ENCODE measurements around the gene THUMPD3. TPM values are rescaled to one million over a fixed set of nuclear protein-coding genes. Genes with fewer than 3 reads are reported as not detected.

The THUMPD3 gene
- polyA plus RNA-seq, 4 donors: 16.2 to 36.6 (median 25.4) TPM

DNA sequence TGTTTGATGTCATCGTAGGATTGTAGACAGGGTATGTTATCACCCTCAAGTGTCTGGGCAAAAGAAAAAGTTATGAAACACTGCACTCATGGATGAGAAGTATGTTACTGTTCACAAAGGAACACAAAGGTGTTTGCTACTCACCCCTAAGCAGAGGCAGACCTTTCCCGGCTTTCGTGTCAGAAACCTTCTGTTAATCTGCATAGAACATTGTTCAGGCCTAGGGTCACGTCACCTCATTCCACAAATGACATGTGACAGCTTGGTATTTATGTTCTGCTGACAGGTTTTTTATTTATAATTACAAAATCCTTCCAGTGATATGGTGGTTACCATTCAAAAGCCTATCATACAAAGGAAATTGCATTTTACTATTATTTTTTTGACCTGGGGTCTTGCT, 16.5 kb downstream of the THUMPD3 start:
- DNase-seq (no peak), FAIRE-seq (no peak)
- H3K9me3 ChIP-seq (ENCODE audit: control insufficient read depth in 2 of 2, insufficient read depth in 1 of 2, low read depth in 1 of 2, low read length in 1 of 2): no peaks in the 10 kb centered on the region
- peaks cover 12 to 31% (median 21%) of the 10 kb centered on the region in 3 donors for H3K36me3 ChIP-seq (ENCODE audit: control insufficient read depth in 3 of 3, insufficient read depth in 2 of 3, low read depth in 1 of 3, low read length in 3 of 3)
- no peak overlapping the region for H3K4me3 ChIP-seq (ENCODE audit: low read depth in 1 of 3, low read length in 3 of 3)
- H3K27ac ChIP-seq (ENCODE audit: low read depth in 1 of 3, low read length in 2 of 3): no peak overlapping the region
- no peaks in the 10 kb centered on the region for H3K4me1 ChIP-seq (ENCODE audit: control insufficient read depth in 3 of 3, insufficient read depth in 2 of 3, low read depth in 1 of 3, low read length in 2 of 3)
- WGBS, 3 donors: 67 to 71% (median 67%) methylated on average over 4 of the region's 4 CpGs
- no peaks in the 10 kb centered on the region for H3K27me3 ChIP-seq (ENCODE audit: control insufficient read depth in 3 of 3, insufficient read depth in 3 of 3, low read length in 3 of 3)

DNA sequence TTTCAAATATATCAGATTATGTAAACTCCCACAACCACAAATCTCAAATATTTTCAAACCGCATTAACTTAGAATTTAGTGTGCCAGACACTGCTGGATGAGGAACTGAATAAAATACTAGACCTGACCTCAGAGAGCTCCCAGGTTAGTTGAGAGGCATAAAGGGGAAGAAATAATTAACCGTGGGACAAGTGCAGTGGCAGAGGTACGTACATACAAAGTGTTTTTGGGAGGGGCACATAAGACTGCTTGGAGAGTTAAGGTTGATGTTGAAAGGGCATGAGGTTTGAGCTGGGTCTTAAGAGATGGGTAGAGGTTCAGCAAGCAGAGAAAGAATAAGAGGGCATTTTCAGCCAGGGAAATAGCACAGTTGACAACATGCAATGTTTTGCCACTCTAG, 17.2 kb downstream of the THUMPD3 start:
- WGBS, 3 donors: 80 to 91% (median 88%) methylated on average over 3 of the region's 3 CpGs
- H3K27me3 ChIP-seq (ENCODE audit: control insufficient read depth in 3 of 3, insufficient read depth in 3 of 3, low read length in 3 of 3): no peaks in the 10 kb centered on the region
- peaks cover 13 to 33% (median 23%) of the 10 kb centered on the region in 3 donors for H3K36me3 ChIP-seq (ENCODE audit: control insufficient read depth in 3 of 3, insufficient read depth in 2 of 3, low read depth in 1 of 3, low read length in 3 of 3)
- no peaks in the 10 kb centered on the region for H3K4me1 ChIP-seq (ENCODE audit: control insufficient read depth in 3 of 3, insufficient read depth in 2 of 3, low read depth in 1 of 3, low read length in 2 of 3)
- H3K9me3 ChIP-seq (ENCODE audit: control insufficient read depth in 2 of 2, insufficient read depth in 1 of 2, low read depth in 1 of 2, low read length in 1 of 2): no peaks in the 10 kb centered on the region
- DNase-seq (no peak), FAIRE-seq (no peak)
- H3K4me3 ChIP-seq (ENCODE audit: low read depth in 1 of 3, low read length in 3 of 3): no peak overlapping the region
- no peak overlapping the region for H3K27ac ChIP-seq (ENCODE audit: low read depth in 1 of 3, low read length in 2 of 3)

GRCh38 chr3:9384141-9384828, 21.4 kb downstream of the THUMPD3 start:
- H3K4me1 ChIP-seq (ENCODE audit: control insufficient read depth in 3 of 3, insufficient read depth in 2 of 3, low read depth in 1 of 3, low read length in 2 of 3): no peaks in the 10 kb centered on the region
- H3K4me3 ChIP-seq (ENCODE audit: low read depth in 1 of 3, low read length in 3 of 3): no peak overlapping the region
- no peaks in the 10 kb centered on the region for H3K27me3 ChIP-seq (ENCODE audit: control insufficient read depth in 3 of 3, insufficient read depth in 3 of 3, low read length in 3 of 3)
- H3K9me3 ChIP-seq (ENCODE audit: control insufficient read depth in 2 of 2, insufficient read depth in 1 of 2, low read depth in 1 of 2, low read length in 1 of 2): no peaks in the 10 kb centered on the region
- WGBS, 3 donors: 85 to 87% (median 85%) methylated on average over 13 of the region's 13 CpGs
- H3K36me3 ChIP-seq (ENCODE audit: control insufficient read depth in 3 of 3, insufficient read depth in 2 of 3, low read depth in 1 of 3, low read length in 3 of 3): peaks cover 18 to 35% (median 20%) of the 10 kb centered on the region in 3 donors
- DNase-seq (no peak), FAIRE-seq (no peak)
- no peak overlapping the region for H3K27ac ChIP-seq (ENCODE audit: low read depth in 1 of 3, low read length in 2 of 3)

DNA sequence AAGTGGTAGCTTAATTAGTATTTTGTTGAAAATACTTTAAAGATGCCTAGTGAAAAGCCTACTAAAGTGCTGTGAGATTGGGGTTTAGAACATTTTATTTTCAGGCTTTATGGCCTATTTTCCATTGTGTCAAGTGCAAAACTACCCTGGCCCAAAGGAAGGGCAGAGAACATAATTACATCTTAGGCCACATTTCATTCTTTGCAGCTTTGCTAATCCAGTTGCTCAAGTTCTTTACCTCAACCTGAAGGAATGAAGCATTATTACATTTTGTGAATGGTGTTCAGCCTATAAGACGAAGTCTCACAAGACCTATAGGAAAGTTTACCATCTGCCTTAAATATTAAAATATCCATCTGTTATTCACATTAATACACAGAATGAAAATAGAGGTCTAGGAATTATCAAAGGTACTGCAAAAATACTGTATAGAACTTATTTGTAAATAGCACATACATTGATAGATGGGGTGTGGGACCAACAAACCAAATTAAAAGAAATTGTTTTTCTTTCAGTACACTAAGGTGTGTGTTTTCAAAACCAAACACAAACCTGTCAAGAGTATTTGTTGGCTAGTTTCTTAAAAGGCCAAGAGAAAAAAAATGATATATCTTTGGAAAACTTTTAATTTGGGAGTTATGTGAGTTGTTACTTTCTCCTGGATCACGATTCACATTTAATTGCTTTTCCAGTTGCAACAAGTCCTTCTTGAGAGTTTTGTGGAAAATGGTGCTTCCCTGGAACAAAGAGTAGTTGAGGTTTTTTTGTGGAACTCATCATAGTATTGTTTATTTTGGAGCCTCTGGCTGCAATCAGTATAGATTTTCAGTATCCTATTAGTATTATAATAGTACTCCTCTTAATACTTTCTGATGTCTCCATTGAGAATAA, 22.6 kb downstream of the THUMPD3 start:
- Histone ChIP-seq H3K27ac (ENCODE audit: low read depth in 1 of 3, low read length in 2 of 3) (no peak overlapping the region), H3K4me1 (ENCODE audit: control insufficient read depth in 3 of 3, insufficient read depth in 2 of 3, low read depth in 1 of 3, low read length in 2 of 3) (no peaks in the 10 kb centered on the region), H3K27me3 (ENCODE audit: control insufficient read depth in 3 of 3, insufficient read depth in 3 of 3, low read length in 3 of 3) (no peaks in the 10 kb centered on the region), H3K4me3 (ENCODE audit: low read depth in 1 of 3, low read length in 3 of 3) (no peak overlapping the region), H3K36me3 (ENCODE audit: control insufficient read depth in 3 of 3, insufficient read depth in 2 of 3, low read depth in 1 of 3, low read length in 3 of 3) (peaks cover 22 to 35% (median 25%) of the 10 kb centered on the region in 3 donors), H3K9me3 (ENCODE audit: control insufficient read depth in 2 of 2, insufficient read depth in 1 of 2, low read depth in 1 of 2, low read length in 1 of 2) (no peaks in the 10 kb centered on the region)
- WGBS, 3 donors: 79 to 91% (median 81%) methylated on average over 2 of the region's 2 CpGs
- DNase-seq (no peak), FAIRE-seq (no peak)

- no peaks in the 10 kb centered on the region for H3K4me1 ChIP-seq (ENCODE audit: control insufficient read depth in 3 of 3, insufficient read depth in 2 of 3, low read depth in 1 of 3, low read length in 2 of 3)
- 56 to 61% (median 59%) methylated on average over 3 of the region's 3 CpGs for WGBS, 3 donors
- no peak for DNase-seq
- H3K4me3 ChIP-seq (ENCODE audit: low read depth in 1 of 3, low read length in 3 of 3): no peak overlapping the region
- no peaks in the 10 kb centered on the region for H3K27me3 ChIP-seq (ENCODE audit: control insufficient read depth in 3 of 3, insufficient read depth in 3 of 3, low read length in 3 of 3)
- no peak overlapping the region for H3K27ac ChIP-seq (ENCODE audit: low read depth in 1 of 3, low read length in 2 of 3)
- no peak for FAIRE-seq
- H3K9me3 ChIP-seq (ENCODE audit: control insufficient read depth in 2 of 2, insufficient read depth in 1 of 2, low read depth in 1 of 2, low read length in 1 of 2): no peaks in the 10 kb centered on the region
- peaks cover 26 to 35% (median 27%) of the 10 kb centered on the region in 3 donors for H3K36me3 ChIP-seq (ENCODE audit: control insufficient read depth in 3 of 3, insufficient read depth in 2 of 3, low read depth in 1 of 3, low read length in 3 of 3)
These were observed 23.2 kb downstream of the THUMPD3 start for GRCh38 chr3:9386078-9386459.

GRCh38 chr3:9386501-9387321, 23.9 kb downstream of the THUMPD3 start:
- FAIRE-seq: no peak
- no peak overlapping the region for H3K27ac ChIP-seq (ENCODE audit: low read depth in 1 of 3, low read length in 2 of 3)

GRCh38 chr3:9387322-9387655, 24.4 kb downstream of the THUMPD3 start:
- DNase-seq: no peak
- Histone ChIP-seq H3K27ac (ENCODE audit: low read depth in 1 of 3, low read length in 2 of 3) (no peak overlapping the region), H3K4me3 (ENCODE audit: low read depth in 1 of 3, low read length in 3 of 3) (no peak overlapping the region), H3K4me1 (ENCODE audit: control insufficient read depth in 3 of 3, insufficient read depth in 2 of 3, low read depth in 1 of 3, low read length in 2 of 3) (no peaks in the 10 kb centered on the region), H3K36me3 (ENCODE audit: control insufficient read depth in 3 of 3, insufficient read depth in 2 of 3, low read depth in 1 of 3, low read length in 3 of 3) (peaks cover 26 to 38% (median 31%) of the 10 kb centered on the region in 3 donors), H3K27me3 (ENCODE audit: control insufficient read depth in 3 of 3, insufficient read depth in 3 of 3, low read length in 3 of 3) (no peaks in the 10 kb centered on the region), H3K9me3 (ENCODE audit: control insufficient read depth in 2 of 2, insufficient read depth in 1 of 2, low read depth in 1 of 2, low read length in 1 of 2) (no peaks in the 10 kb centered on the region)
- no peak for FAIRE-seq
- 81 to 85% (median 84%) methylated on average over 2 of the region's 2 CpGs for WGBS, 3 donors

More at GRCh38 chr3:9386501-9387321, 23.9 kb downstream of the THUMPD3 start:
- Histone ChIP-seq H3K27me3 (ENCODE audit: control insufficient read depth in 3 of 3, insufficient read depth in 3 of 3, low read length in 3 of 3) (no peaks in the 10 kb centered on the region), H3K4me3 (ENCODE audit: low read depth in 1 of 3, low read length in 3 of 3) (no peak overlapping the region), H3K9me3 (ENCODE audit: control insufficient read depth in 2 of 2, insufficient read depth in 1 of 2, low read depth in 1 of 2, low read length in 1 of 2) (no peaks in the 10 kb centered on the region), H3K4me1 (ENCODE audit: control insufficient read depth in 3 of 3, insufficient read depth in 2 of 3, low read depth in 1 of 3, low read length in 2 of 3) (no peaks in the 10 kb centered on the region), H3K36me3 (ENCODE audit: control insufficient read depth in 3 of 3, insufficient read depth in 2 of 3, low read depth in 1 of 3, low read length in 3 of 3) (peaks cover 26 to 38% (median 31%) of the 10 kb centered on the region in 3 donors)
- 1 to 40% (median 4%) methylated on average over 1 of the region's 1 CpG for WGBS, 3 donors
- no peak for DNase-seq

- H3K9me3 ChIP-seq (ENCODE audit: control insufficient read depth in 2 of 2, insufficient read depth in 1 of 2, low read depth in 1 of 2, low read length in 1 of 2): no peaks in the 10 kb centered on the region
- no peak overlapping the region for H3K4me3 ChIP-seq (ENCODE audit: low read depth in 1 of 3, low read length in 3 of 3)
- H3K27ac ChIP-seq (ENCODE audit: low read depth in 1 of 3, low read length in 2 of 3): no peak overlapping the region
- H3K4me1 ChIP-seq (ENCODE audit: control insufficient read depth in 3 of 3, insufficient read depth in 2 of 3, low read depth in 1 of 3, low read length in 2 of 3): peaks cover 0 to 2% (median 0%) of the 10 kb centered on the region in 3 donors
- H3K36me3 ChIP-seq (ENCODE audit: control insufficient read depth in 3 of 3, insufficient read depth in 2 of 3, low read depth in 1 of 3, low read length in 3 of 3): peaks cover 21 to 35% (median 31%) of the 10 kb centered on the region in 3 donors
- H3K27me3 ChIP-seq (ENCODE audit: control insufficient read depth in 3 of 3, insufficient read depth in 3 of 3, low read length in 3 of 3): no peaks in the 10 kb centered on the region
- no peak for DNase-seq
- 79 to 84% (median 80%) methylated on average over 2 of the region's 2 CpGs for WGBS, 3 donors
- FAIRE-seq: no peak
These were observed 25.3 kb downstream of the THUMPD3 start for GRCh38 chr3:9388142-9388541.
